H9 (cell line): ENCODE measurements around the gene CTSA. TPM values are rescaled to one million over a fixed set of nuclear protein-coding genes. Genes with fewer than 3 reads are reported as not detected.

ENCODE experiments used
- DNase-seq: peaks from one replicate; pipeline ENCODE4 v3.0.0-alpha.2; 2017
- H2AFZ ChIP-seq: one replicate; pipeline ENCODE4 v1.6.1; 2013; ENCODE audit warnings: mild to moderate bottlenecking, low read length, control low read depth, moderate library complexity
- H2AK5ac ChIP-seq: 2 replicates; pipeline ENCODE4 v1.6.1; 2013; ENCODE audit warnings: low read length, control low read depth, mixed read lengths; ENCODE audit not compliant: insufficient read length
- H2BK120ac ChIP-seq: one replicate; pipeline ENCODE4 v1.6.1; 2013; ENCODE audit warnings: low read depth, mild to moderate bottlenecking, low read length, control low read depth, inconsistent platforms; ENCODE audit not compliant: poor library complexity, severe bottlenecking
- H2BK12ac ChIP-seq: 2 replicates; pipeline ENCODE4 v1.6.1; 2013; ENCODE audit warnings: low read length, control low read depth, mixed read lengths, low read depth; ENCODE audit not compliant: insufficient read length
- H2BK15ac ChIP-seq: 2 replicates; pipeline ENCODE4 v1.6.1; 2013; ENCODE audit warnings: low read depth, low read length, control low read depth
- H2BK20ac ChIP-seq: one replicate; pipeline ENCODE4 v1.6.1; 2013; ENCODE audit warnings: low read depth, mild to moderate bottlenecking, low read length, control low read depth, inconsistent platforms; ENCODE audit not compliant: poor library complexity, severe bottlenecking
- H2BK5ac ChIP-seq: 2 replicates; pipeline ENCODE4 v1.6.1; 2013; ENCODE audit warnings: low read length, control low read depth, mixed read lengths; ENCODE audit not compliant: insufficient read length
- H3K14ac ChIP-seq: 2 replicates; pipeline ENCODE4 v1.6.1; 2013; ENCODE audit warnings: low read length, control low read depth; ENCODE audit not compliant: insufficient read depth
- H3K18ac ChIP-seq: 2 replicates; pipeline ENCODE4 v1.6.1; 2013; ENCODE audit warnings: low read depth, mild to moderate bottlenecking, mixed read lengths, low read length, control low read depth; ENCODE audit not compliant: insufficient read length
- H3K23ac ChIP-seq: 2 replicates; pipeline ENCODE4 v1.6.1; 2013; ENCODE audit warnings: low read length, control low read depth, mixed read lengths, low read depth; ENCODE audit not compliant: insufficient read length
- H3K23me2 ChIP-seq: 2 replicates; pipeline ENCODE4 v1.6.1; 2013; ENCODE audit warnings: low read depth, mild to moderate bottlenecking, mixed read lengths, low read length, control low read depth; ENCODE audit not compliant: insufficient read length, poor library complexity, severe bottlenecking
- H3K27ac ChIP-seq: 2 replicates; pipeline ENCODE4 v1.5.1; 2013; ENCODE audit warnings: low read length, control low read depth, mixed read lengths, low read depth; ENCODE audit not compliant: insufficient read length
- H3K27me3 ChIP-seq: 2 replicates; pipeline ENCODE4 v1.6.1; 2013; ENCODE audit warnings: low read length, control low read depth, inconsistent platforms; ENCODE audit not compliant: insufficient read depth
- H3K4ac ChIP-seq: 2 replicates; pipeline ENCODE4 v1.6.1; 2013; ENCODE audit warnings: low read depth, mild to moderate bottlenecking, control low read depth, inconsistent platforms, low read length, moderate library complexity
- H3K4me1 ChIP-seq: 2 replicates; pipeline ENCODE4 v1.6.1; 2013; ENCODE audit warnings: low read length, control low read depth, inconsistent platforms; ENCODE audit not compliant: insufficient read depth
- H3K4me2 ChIP-seq: 2 replicates; pipeline ENCODE4 v1.6.1; 2013; ENCODE audit warnings: low read length, control low read depth, mixed read lengths; ENCODE audit not compliant: insufficient read length, insufficient read depth
- H3K56ac ChIP-seq: 2 replicates; pipeline ENCODE4 v1.6.1; 2013; ENCODE audit warnings: low read depth, mild to moderate bottlenecking, mixed read lengths, low read length, control low read depth; ENCODE audit not compliant: insufficient read length
- H3K79me1 ChIP-seq: 2 replicates; pipeline ENCODE4 v1.6.1; 2013; ENCODE audit warnings: low read depth, mild to moderate bottlenecking, moderate library complexity, low read length, control low read depth, inconsistent platforms; ENCODE audit not compliant: insufficient read depth, poor library complexity, severe bottlenecking
- H3K79me2 ChIP-seq: 2 replicates; pipeline ENCODE4 v1.6.1; 2013; ENCODE audit warnings: low read length, control low read depth, inconsistent platforms; ENCODE audit not compliant: insufficient read depth
- H3K9ac ChIP-seq: 2 replicates; pipeline ENCODE4 v1.6.1; 2013; ENCODE audit warnings: low read length, control low read depth, mixed read lengths; ENCODE audit not compliant: insufficient read length; ENCODE audit errors: extremely low read depth
- H3K9me3 ChIP-seq: one replicate; pipeline ENCODE4 v1.6.1; 2013; ENCODE audit warnings: low read depth, low read length, inconsistent platforms; ENCODE audit not compliant: control insufficient read depth
- H3T11ph ChIP-seq: one replicate; pipeline ENCODE4 v1.6.1; 2013; ENCODE audit warnings: mild to moderate bottlenecking, low read length, control low read depth, inconsistent platforms
- H4K20me1 ChIP-seq: one replicate; pipeline ENCODE4 v1.6.1; 2013; ENCODE audit not compliant: control insufficient read depth, insufficient read length, insufficient read depth
- H4K5ac ChIP-seq: 2 replicates; pipeline ENCODE4 v1.6.1; 2013; ENCODE audit warnings: low read depth, mild to moderate bottlenecking, mixed read lengths, low read length, control low read depth; ENCODE audit not compliant: insufficient read length
- H4K8ac ChIP-seq: replicated peaks from 2 replicates; pipeline ENCODE4 v1.6.1; 2013; ENCODE audit warnings: low read length, control low read depth, mixed read lengths, low read depth; ENCODE audit not compliant: insufficient read length
- H4K91ac ChIP-seq: 2 replicates; pipeline ENCODE4 v1.6.1; 2013; ENCODE audit warnings: low read depth, mild to moderate bottlenecking, moderate library complexity, mixed read lengths, low read length, control low read depth; ENCODE audit not compliant: insufficient read length
- H3K27ac Mint-ChIP-seq, 3 experiments: 2 replicates in 2 of 3; 3 replicates in 1 of 3; pipeline ENCODE4 v1.8.0; 2020 to 2021; ENCODE audit warnings: mixed read lengths in 3 of 3, mild to moderate bottlenecking in 1 of 3, moderate library complexity in 1 of 3
- H3K27me3 Mint-ChIP-seq: 2 replicates; pipeline ENCODE4 v1.8.0; 2021; ENCODE audit warnings: low read depth, mild to moderate bottlenecking, moderate library complexity, mixed read lengths
- H3K36me3 Mint-ChIP-seq, 3 experiments: 2 replicates in 2 of 3; 3 replicates in 1 of 3; pipeline ENCODE4 v1.8.0; 2020 to 2021; ENCODE audit warnings: low read depth in 3 of 3, mixed read lengths in 3 of 3; ENCODE audit not compliant: insufficient read depth in 1 of 3
- H3K4me1 Mint-ChIP-seq, 2 experiments: 2 replicates each; pipeline ENCODE4 v1.8.0; 2020; ENCODE audit warnings: mixed read lengths in 2 of 2
- H3K4me3 Mint-ChIP-seq, 2 experiments: 2 replicates in 1 of 2; 3 replicates in 1 of 2; pipeline ENCODE4 v1.8.0; 2020 to 2021; ENCODE audit warnings: mild to moderate bottlenecking in 2 of 2, mixed read lengths in 2 of 2, moderate library complexity in 1 of 2
- H3K9me3 Mint-ChIP-seq, 2 experiments: 2 replicates in 1 of 2; 3 replicates in 1 of 2; pipeline ENCODE4 v1.8.0; 2020; ENCODE audit warnings: mild to moderate bottlenecking in 2 of 2, mixed read lengths in 2 of 2, moderate library complexity in 1 of 2
- CTCF ChIP-seq: fragments of 200-600 bp; sonication (generic); conservative IDR thresholded peaks from 3 replicates; pipeline ENCODE4 v1.8.0; 2021; ENCODE audit warnings: antibody characterized with exemption, mild to moderate bottlenecking
- WGBS: extraction: QIAGEN DNeasy Blood & Tissue Kit; methylation state at CpG from one replicate; pipeline ENCODE4 v1.1.7; 2013; ENCODE audit warnings: missing lambda C conversion rate, low lambda C conversion rate, mixed read lengths; ENCODE audit not compliant: insufficient read length; ENCODE audit errors: extremely low coverage; 5-methylcytosine and 5-hydroxymethylcytosine counted together
- total RNA-seq: library from RNA; stranded (reverse); gene quantifications from 2 replicates; pipeline ENCODE4 v1.2.1, GENCODE V29; 2021

Gene CTSA
- total RNA-seq, 1 experiment from 2014 or later, result 64.4 TPM

- H3K56ac ChIP-seq, result no peak overlapping the region
- no peak overlapping the region for H2BK12ac ChIP-seq
- peak overlapping the region; percentile 70 for H3K4me2 ChIP-seq
- no peak overlapping the region for H2AK5ac ChIP-seq
- H3K9ac ChIP-seq, result peak overlapping the region; percentile 95
- peak overlapping the region; percentile 93 for H3K18ac ChIP-seq
- no peak overlapping the region for H4K8ac ChIP-seq
- no peak overlapping the region for H4K91ac ChIP-seq
- no peaks in the 10 kb centered on the region for H3K27me3 ChIP-seq
- no peak overlapping the region for H3K14ac ChIP-seq
- Mint-ChIP-seq H3K4me3 (peak overlapping the region; percentile 97 to 98), H3K9me3 (no peaks in the 10 kb centered on the region), H3K4me1 (peaks cover 23 to 29% of the 10 kb centered on the region in 2 experiments), H3K36me3 (peaks cover 6 to 14% (median 13%) of the 10 kb centered on the region in 3 experiments; a peak in 6 of 7 replicates), H3K27ac (peak overlapping the region; percentile 99 to 100 (median 100)), H3K27me3 (no peaks in the 10 kb centered on the region; the same call in 1 of the 2 replicates)
- WGBS, result no CpG with 5 or more reads among the region's 22 CpGs
- no peak overlapping the region for H2BK15ac ChIP-seq
- H2BK120ac ChIP-seq, result no peak overlapping the region
- H4K20me1 ChIP-seq, result no peaks in the 10 kb centered on the region
- H2BK5ac ChIP-seq, result no peak overlapping the region
- no peak overlapping the region for H3T11ph ChIP-seq
- H3K4me1 ChIP-seq, result peaks cover 11% of the 10 kb centered on the region
- H3K79me2 ChIP-seq, result peaks cover 4% of the 10 kb centered on the region; the same call in 1 of the 2 replicates
- peaks cover 11% of the 10 kb centered on the region for H3K23me2 ChIP-seq
- H3K4ac ChIP-seq, result no peak overlapping the region
- peak; percentile 97 for DNase-seq
- peak; percentile 44; the same call in 2 of the 3 replicates for TF ChIP-seq CTCF
- no peak overlapping the region for H2AFZ ChIP-seq
- no peaks in the 10 kb centered on the region for H3K9me3 ChIP-seq
- H3K27ac ChIP-seq, result peak overlapping the region; percentile 61
- H4K5ac ChIP-seq, result no peak overlapping the region
- no peak overlapping the region for H2BK20ac ChIP-seq
- no peaks in the 10 kb centered on the region for H3K79me1 ChIP-seq
- no peak overlapping the region for H3K23ac ChIP-seq
These were observed 42.3 kb downstream of the CTSA start for GRCh38 chr20:45933266-45934045.
